NCI-H1694 (cell line): ENCODE data around the gene PALM.

ENCODE experiments used
- DNase-seq: peaks from one replicate; lab custom pipeline; 2025; lab: John Stamatoyannopoulos, UW

Gene PALM

DNA sequence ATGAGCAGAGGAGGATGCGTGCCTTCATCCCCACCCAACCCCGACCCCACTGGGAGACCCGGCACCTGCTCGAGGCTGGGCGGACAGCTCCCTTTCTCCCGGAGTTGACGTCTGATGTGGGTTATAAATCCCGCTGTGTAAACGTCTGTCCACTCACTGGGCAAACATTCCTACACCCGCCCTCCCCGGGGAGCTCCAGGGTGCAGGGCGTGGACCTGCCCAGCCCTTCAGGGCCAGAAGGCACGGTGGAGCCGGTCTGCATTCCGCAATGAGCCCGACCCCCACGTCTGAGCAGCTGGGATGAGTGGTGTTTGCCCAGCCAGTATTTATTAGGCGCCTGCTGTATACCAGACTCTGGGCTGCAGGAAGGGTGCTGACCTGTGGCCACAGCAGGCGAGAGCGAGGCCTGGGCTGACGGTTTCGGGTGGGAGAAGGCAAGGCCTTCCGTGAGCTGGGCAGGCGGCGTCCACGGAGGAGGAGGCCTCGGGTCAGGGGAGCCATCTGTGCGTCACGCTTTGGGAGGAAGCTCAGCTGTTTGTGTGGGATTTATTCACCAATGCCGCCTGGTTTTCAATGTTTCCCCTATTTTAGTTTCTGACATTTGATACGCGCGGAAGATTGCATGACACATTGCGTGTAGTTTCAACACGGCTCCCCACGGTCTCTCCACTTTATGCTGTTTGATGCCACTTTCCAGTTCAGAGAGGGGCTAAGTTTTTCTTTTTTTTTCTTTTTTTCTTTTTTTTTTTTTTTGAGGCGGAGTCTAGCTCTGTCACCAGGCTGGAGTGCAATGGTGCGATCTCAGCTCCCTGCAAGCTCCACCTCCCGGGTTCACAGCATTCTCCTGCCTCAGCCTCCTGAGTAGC, 44.1 kb downstream of the PALM start:
- no peak for DNase-seq

DNA sequence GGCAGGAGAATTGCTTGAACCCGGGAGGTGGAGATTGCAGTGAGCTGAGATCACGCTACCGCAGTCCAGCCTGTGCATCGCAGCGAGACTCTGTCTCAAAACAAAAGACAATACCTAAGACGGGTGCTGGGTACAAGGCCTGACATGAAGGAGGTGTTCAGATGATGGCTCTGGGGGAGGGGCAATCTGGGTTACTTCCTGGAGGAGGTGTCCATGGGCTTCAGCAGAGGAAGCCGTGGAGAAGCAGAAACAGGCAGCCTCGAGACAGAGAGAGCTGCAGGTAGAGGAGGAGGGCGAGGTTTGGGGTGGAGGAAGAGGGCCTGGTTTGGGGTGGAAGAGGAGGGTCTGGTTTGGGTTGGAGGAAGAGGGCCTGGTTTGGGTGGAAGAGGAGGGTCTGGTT, 45.8 kb downstream of the PALM start:
- no peak for DNase-seq

DNA sequence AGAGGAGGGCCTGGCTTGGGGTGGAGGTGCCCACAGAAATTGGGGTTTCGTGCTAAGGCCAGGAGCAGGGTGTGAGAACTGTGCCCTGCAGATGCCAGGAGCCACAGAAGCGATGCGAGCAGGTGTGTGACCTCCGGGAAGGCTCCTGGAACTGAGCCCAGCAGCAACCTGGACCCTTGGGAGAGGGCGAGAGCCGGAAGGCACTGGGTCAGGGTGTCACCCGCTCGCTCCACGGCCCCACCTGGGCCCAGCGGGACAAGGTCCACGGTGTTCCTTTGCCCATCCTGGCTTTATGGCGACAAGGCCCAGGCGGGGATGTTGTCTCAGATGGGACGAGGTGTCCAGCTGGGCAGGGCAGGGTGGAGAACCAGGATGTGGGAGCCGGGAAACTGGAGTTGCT, 46.3 kb downstream of the PALM start:
- no peak for DNase-seq

DNA sequence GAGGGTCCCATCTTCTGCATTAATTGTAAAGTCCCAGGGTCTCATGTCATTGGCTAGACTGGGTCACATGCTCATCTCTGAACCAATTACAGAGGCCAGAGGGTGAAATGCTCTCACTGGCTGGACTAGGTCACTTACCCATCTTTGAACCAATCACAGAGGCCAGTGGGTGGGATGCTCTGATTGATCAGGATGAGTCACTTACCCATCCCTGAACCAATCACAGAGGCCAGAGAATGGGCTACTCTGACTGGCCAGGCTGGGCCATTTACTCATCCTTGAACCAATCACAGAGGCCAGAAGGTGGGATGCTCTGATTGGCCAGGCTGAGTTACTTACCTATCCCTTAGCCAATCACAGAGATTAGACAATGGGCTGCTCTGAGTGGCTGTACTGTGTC, 47.5 kb downstream of the PALM start:
- no peak for DNase-seq

DNA sequence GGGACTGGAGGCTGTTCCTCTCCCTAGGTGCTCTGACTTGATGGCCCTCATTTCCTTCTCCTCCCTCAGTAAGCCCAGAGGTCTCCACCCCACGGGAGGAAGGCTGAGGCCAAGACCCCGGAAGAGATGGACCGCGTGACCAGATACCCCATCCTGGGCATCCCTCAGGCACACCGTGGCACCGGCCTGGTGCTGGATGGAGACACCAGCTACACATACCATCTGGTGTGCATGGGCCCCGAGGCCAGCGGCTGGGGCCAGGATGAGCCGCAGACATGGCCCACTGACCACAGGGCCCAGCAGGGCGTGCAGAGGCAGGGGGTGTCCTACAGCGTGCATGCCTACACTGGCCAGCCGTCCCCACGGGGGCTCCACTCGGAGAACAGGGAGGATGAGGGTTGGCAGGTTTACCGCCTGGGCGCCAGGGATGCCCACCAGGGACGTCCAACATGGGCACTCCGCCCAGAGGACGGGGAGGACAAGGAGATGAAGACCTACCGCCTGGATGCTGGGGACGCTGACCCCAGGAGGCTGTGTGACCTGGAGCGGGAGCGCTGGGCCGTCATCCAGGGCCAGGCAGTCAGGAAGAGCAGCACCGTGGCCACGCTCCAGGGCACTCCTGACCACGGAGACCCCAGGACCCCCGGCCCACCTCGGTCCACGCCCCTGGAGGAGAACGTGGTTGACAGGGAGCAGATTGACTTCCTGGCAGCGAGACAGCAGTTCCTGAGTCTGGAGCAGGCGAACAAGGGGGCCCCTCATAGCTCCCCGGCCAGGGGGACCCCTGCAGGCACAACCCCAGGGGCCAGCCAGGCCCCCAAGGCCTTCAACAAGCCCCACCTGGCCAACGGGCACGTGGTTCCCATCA, 48.3 kb downstream of the PALM start:
- no peak for DNase-seq

DNA sequence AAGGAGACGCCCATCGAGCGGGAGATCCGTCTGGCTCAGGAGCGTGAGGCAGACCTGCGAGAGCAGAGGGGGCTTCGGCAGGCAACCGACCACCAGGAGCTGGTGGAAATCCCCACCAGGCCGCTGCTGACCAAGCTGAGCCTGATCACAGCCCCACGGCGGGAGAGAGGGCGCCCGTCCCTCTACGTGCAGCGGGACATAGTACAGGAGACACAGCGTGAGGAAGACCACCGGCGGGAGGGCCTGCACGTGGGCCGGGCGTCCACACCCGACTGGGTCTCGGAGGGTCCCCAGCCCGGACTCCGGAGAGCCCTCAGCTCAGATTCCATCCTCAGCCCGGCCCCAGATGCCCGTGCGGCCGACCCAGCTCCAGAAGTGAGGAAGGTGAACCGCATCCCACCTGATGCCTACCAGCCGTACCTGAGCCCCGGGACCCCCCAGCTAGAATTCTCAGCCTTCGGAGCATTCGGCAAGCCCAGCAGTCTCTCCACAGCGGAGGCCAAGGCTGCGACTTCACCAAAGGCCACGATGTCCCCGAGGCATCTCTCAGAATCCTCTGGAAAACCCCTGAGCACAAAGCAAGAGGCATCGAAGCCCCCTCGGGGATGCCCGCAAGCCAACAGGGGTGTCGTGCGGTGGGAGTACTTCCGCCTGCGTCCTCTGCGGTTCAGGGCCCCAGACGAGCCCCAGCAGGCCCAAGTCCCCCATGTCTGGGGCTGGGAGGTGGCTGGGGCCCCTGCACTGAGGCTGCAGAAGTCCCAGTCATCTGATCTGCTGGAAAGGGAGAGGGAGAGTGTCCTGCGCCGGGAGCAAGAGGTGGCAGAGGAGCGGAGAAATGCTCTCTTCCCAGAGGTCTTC, 49.3 kb downstream of the PALM start:
- DNase-seq, result no peak

DNA sequence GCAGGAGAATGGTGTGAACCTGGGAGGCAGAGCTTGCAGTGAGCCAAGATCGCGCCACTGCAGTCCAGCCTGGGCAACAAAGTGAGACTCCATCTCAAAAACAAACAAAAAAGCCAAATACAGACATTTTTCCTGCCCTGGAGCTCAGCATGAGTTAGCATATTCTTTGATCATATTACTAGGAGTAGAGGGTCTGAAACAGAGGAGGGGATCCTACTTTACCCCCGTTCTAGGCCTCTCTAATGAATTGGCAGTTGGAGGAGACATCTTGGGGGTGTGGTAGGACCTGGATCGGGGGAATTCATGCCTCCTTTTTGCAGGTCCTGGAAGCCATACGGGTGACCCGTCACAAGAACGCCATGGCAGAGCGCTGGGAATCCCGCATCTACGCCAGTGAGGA, 54.4 kb downstream of the PALM start:
- DNase-seq, result no peak

DNA sequence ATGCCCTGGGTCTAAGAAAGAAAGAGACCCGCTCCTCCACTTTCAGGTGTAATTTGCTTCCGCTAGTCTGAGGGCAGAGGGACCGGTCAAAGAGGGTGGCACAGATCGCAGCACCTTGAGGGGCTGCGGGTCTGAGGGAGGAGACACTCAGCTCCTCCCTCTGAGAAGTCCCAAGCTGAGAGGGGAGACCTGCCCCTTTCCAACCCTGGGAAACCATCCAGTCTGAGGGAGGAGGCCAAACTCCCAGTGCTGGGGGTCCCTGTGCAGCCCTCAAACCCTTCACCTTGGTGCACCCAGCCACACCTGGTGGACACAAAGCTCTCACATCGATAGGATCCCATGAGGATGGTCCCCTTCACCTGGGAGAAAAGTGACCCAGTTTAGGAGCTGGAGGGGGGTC, 55.1 kb downstream of the PALM start:
- DNase-seq, result no peak

DNA sequence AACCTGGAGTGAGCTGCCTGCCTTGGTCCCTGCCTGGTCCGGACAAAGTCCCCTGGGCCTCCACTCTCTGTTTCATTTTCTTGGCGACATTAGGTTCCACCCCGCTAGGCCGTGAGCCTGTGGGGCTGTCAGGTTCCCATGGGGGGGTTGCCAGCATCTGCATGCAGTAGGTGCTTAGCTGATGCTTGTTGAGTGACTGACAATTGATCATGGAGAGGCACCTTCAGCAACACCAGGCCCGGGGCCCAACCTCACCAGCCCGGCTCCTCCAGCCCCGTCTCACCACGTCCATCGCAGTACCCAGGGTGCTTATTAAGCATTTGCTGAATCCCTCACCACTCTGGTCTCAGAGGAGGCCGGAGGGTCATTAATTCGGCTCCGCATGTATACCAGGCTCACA, 55.6 kb downstream of the PALM start:
- DNase-seq, result no peak

DNA sequence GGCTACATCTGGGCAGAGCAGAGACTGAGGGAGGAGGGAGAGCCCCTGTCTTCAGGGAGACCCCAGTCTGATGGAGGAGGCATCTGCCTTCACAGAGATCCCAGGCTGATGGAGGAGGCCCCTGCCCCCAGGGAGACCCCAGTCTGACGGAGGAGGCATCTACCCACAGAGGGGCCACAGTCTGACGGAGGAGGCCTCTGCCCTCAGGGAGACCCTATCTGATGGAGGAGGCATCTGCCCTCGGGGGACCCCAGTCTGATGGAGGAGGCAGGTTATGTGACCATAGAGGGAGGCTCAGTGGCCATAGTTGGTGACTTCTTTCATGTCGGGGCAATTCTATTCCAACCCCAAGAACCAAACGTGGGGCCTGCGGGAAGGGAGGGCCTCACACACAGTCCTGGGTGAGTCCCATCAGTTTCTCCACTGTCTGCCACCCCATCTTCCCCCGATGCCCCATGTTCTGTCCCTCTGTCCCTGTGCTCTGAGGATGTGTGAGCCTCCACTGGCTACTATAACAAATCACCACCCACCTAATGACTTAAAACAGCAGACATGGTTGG, 56.5 kb downstream of the PALM start:
- DNase-seq, result no peak

DNA sequence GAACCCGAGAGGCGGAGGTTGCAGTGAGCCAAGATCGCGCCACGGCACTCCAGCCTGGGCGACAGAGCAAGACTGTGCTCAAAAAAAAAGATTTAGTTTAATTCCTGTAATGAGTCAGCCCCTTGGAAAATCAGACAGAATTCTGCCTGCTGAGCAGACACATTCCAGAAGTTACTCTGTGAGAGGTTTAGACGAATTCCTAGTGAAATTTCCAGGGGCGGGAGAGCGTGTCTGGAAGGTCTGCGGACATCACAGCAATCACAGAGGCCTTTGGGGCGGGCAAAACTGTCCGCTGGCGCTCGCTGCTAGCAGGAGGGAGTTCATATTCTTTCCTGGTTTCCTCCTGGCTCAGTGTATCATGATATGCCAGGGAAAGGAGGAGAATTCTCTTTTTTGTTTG, 59.7 kb downstream of the PALM start:
- no peak for DNase-seq

DNA sequence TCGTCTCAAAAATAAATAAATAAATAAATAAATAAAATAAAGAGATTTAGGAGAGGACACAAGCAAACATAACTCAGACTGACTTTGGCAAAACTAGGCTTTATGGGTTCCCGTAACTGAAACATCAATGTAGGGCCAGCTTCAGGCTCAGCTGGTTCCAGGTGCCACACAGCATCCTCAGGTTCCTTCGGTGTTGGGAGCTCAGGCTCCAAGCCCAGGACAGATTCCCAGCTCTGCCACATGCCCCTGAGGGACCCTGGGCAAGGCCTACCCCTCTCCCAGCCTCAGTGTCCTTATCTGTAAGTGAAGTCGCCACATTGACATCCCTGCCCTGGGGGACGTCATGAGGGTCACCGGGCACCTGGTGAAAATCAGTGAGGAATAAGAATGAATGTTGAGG, 60.9 kb downstream of the PALM start:
- no peak for DNase-seq

DNA sequence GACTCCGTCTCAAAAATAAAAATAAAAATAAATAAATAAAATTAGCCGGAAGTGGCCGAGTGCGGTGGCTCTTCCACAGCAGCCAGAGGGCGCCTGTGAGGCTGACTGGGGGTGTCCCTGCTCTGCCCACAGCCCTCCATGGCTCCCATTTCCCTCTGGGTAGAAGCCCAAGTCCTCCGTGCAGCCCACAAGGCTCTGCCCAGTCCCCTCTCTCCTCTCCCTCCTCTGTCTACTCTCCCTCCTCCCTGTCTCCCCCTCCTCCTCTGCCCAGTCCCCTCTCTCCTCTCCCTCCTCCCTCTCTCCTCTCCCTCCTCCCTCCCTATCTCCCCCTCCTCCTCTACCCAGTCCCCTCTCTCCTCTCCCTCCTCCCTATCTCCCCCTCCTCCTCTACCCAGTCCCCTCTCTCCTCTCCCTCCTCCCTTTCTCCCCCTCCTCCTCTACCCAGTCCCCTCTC, 62.6 kb downstream of the PALM start:
- no peak for DNase-seq

DNA sequence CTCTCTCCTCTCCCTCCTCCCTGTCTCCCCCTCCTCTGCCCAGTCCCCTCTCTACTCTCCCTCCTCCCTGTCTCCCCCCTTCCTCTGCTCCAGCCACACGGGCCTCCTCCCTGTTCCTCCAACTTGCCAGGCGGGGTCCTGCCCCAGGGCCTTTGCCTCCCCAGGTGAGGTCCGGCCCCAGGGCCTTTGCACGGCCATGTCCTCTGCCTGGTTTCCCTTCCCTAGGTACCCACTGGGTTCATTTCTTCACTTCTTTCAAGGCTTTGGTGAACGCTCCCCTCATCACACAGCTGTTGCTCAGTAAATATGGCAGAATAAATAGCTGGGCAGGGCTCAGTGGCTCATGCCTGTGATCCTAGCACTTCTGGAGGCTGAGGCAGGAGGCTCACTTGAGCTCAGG, 63.3 kb downstream of the PALM start:
- DNase-seq, result no peak

DNA sequence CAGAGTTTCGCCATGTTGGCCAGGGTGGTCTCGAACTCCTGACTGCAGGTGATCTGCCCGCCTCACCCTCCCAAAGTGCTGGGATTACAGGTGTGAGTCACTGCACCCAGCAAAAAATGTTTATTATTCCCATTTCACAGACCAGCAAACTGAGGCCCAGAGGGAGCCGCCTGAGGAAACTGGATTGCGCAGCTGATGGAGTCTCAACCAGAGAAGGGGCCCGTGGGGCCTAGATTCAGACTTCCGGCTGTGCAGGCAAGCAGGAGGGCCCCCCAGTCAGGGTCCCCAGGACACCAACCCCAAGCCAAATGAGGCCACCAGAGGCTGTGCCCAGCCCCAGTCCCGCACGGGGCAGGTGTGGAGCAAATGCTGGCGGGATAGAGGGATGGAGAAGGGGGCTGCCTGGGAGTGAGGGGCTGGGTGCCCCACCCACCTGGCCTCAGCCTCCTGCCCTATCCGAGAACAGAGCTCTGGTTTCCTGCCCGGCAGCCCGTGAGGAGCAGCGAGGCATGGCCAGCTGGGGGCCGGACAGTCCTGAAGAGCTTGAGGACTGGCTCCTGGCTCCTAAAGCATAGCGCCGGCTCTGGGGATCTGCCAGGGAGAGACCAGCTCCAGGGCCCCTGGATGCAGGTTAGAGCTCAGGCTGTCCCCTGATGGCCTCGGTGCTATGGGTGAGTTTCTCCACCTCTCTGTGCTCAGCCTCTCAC, 64.1 kb downstream of the PALM start:
- no peak for DNase-seq

DNA sequence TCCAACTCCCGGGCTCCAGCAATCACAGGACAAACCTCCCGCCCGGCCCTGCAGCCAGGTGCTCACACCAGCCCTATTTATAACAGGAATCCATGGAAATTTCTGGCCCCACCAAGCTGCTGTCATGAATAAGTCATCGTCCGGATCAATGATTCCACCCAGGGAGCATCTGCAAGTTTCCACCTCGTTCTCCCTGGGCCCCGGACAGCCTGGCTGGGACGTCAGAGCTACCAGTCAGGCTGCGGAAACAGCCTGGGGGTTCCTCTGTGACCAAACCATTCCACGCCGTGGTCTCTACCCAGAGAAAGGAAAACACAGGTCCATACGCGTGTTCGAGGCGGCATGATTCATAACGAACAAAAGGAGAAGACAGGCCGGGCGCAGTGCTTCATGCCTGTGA, 67.8 kb downstream of the PALM start:
- DNase-seq, result no peak

DNA sequence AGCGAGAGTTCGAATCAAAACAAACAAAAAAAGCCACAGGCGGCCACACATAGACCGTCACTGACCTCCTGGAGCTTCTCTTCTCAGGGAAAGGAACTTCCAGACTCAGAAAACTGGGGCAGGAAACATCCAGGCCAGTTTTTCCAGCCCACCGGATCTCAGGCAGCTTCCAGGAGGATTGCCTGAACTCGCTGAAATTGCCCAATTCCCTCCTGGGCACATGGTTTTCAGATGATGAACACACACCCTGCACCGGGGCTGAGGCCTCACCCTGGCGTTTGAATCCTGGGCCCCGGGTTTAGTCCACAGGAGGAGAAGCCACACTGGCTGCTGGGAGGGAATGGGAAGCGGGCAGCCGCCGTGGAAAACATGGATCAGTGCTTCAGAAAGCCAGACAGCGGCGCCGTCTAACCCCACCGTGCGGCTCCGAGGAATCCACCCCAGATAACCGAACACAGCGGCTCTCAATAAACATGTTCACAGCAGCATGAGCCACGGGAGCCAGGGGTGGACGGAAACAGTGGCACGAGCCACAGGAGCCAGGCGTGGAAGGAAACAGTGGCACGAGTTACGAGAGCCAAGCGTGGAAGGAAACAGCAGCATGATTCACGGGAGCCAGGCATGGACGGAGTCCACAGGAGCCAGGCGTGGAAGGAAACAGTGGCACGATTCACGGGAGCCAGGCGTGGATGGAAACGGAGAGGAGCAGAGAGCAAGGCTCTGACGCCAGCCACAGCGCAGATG, 70.3 kb downstream of the PALM start:
- DNase-seq, result no peak

DNA sequence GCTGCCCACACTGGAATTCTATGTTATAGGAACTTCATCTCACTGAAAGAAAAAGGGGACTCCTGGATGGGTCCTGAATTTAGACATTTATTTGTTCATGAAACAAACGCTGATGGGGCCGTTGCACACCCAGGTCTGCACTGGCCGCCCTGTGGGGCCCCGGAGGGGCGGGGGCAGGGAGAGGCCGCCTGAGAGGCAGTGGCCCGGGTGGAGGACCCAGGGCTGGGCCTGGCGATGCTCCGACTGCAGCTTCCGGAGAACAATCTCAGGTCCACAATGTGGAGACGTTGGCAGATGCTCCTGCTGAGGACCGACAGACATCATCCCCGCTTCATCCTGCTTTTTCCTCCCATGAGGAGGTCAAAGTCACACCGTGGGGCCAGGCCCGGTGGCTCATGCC, 72.2 kb downstream of the PALM start:
- DNase-seq, result no peak

DNA sequence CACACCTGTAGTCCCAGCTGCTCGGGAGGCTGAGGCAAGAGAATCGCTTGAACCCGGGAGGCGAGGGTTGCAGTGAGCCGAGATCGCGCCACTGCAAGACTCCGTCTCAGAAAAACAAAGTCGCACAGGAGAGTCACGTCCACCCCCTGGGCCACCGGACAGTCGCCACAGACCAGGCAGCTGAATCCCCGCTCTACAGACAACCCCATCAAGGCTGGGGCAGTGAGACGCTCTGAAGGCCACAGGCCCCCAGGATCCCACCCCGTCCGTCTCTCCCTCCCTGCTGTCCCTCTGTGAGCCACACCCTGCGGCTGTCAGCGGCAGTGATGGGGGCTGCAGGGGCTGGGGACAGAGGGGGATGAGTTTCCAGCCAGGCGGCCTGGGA, 73.1 kb downstream of the PALM start:
- DNase-seq, result no peak

DNA sequence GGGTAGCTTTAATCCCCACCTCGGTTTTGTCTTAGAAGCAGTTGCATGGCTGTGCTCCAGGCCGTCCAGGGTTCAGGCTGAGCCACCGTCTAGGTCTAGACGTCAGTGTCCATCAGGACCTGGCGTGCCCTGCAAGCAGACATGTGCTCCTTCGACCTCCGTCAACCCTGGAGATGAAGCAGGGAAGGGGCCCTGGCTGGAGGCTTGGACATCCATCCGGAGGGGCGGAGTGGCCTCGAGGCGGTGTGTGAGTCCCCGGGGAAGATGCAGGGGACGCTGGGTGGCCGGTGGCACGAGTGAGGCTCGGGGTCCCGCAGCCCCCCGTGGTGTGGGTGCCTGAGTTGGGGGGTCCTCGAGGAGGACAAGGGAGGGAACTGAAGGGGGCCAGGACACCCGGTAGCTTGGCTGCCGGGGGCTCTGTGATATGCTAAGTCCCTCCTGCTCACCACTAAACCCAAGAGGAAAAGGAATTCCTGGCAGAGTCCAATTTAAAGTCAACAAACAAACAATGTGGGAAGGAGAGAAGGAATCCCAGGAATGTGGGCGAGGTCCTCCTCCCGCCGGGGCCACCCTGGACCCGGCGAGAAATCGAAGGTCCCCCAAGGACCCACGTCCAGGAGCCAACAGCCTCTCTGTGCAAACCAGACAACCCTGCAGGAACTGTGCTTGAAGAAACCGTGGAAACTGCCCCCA, 73.6 kb downstream of the PALM start:
- DNase-seq, result no peak
